Activated T-cell treated with anti-CD3 and anti-CD28 coated beads, Interleukin-2, amount 50 U/mL, for 72 hours (primary cell): ENCODE results near the gene SYCN. TPM values are rescaled to one million over a fixed set of nuclear protein-coding genes. Genes with fewer than 3 reads are reported as not detected.
A peak's percentile ranks its signal among the peaks of the same experiment; 100 is the strongest.
"Not testable (repeated sequence)": the region's sequence is repeated elsewhere in the genome, so short reads cannot be mapped to it uniquely, and the experiment has no call there.

Experiments
- ATAC-seq, 2 donors: fragments of 150-1000 bp; cut with Tn5 transposase; replicated peaks in 1 of 2; 2 replicates each; pipeline ENCODE4 v1.10.0; 2021; ENCODE audit warnings: moderate library complexity in 2 of 2, mild to moderate bottlenecking in 1 of 2
- DNase-seq, 2 donors: peaks; one replicate each; pipeline ENCODE4 v3.0.0; 2021 to 2022; ENCODE audit warnings: mixed read lengths in 1 of 2
- H3K27ac Mint-ChIP-seq: one replicate; pipeline ENCODE4 v1.8.0; 2022; ENCODE audit warnings: mild to moderate bottlenecking, moderate library complexity, mixed read lengths
- H3K27me3 Mint-ChIP-seq: one replicate; pipeline ENCODE4 v1.8.0; 2022; ENCODE audit warnings: low read depth, mixed read lengths
- H3K36me3 Mint-ChIP-seq, 2 donors: one replicate each; pipeline ENCODE4 v1.8.0; 2022; ENCODE audit warnings: mixed read lengths in 2 of 2, mild to moderate bottlenecking in 1 of 2; ENCODE audit not compliant: insufficient read depth in 2 of 2
- H3K4me1 Mint-ChIP-seq: one replicate; pipeline ENCODE4 v1.8.0; 2022; ENCODE audit warnings: low read depth, mixed read lengths
- H3K4me3 Mint-ChIP-seq, 2 donors: one replicate each; pipeline ENCODE4 v1.8.0; 2022; ENCODE audit warnings: mild to moderate bottlenecking in 2 of 2, mixed read lengths in 2 of 2, moderate library complexity in 2 of 2
- H3K9me3 Mint-ChIP-seq, 2 donors: one replicate each; pipeline ENCODE4 v1.8.0; 2022; ENCODE audit warnings: mixed read lengths in 2 of 2
- total RNA-seq, 2 donors: library from RNA; stranded (reverse); gene quantifications; one replicate each; pipeline ENCODE4 v1.2.3, GENCODE V29; 2022

SYCN gene
- total RNA-seq, 2 donors from 2014 or later, result not detected

- H3K4me1 Mint-ChIP-seq, H3K27ac Mint-ChIP-seq, DNase-seq, H3K36me3 Mint-ChIP-seq, H3K9me3 Mint-ChIP-seq, H3K4me3 Mint-ChIP-seq, ATAC-seq: not testable (repeated sequence)
- peaks cover 15% of the 10 kb centered on the region for H3K27me3 Mint-ChIP-seq
Observed at GRCh38 chr19:39215323-39215722, 11.3 kb upstream of the SYCN start.

DNA sequence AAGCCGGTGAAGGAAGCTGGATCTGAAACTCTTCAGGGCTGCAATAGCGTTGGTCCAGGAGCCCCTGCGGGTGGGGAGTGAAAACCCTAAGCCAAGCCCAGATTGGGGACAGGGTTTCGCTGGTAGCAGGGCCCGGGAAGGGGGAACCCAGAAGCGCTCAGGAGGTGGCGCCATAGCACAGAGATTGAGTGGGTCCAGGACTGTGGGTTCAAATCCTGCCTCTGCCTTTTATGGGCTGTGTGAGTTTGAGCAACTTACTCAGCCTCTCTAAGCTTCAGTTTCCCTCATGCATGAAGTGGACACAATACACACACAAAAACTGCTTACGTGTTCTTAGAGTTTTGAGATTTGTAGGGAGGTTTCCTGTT, 8.3 kb upstream of the SYCN start:
- Mint-ChIP-seq H3K27me3 (peaks cover 5% of the 10 kb centered on the region), H3K27ac (no peak overlapping the region), H3K4me1 (no peaks in the 10 kb centered on the region), H3K9me3 (no peaks in the 10 kb centered on the region), H3K36me3 (no peaks in the 10 kb centered on the region), H3K4me3 (no peak overlapping the region)
- DNase-seq (peak; percentile 66 to 73), ATAC-seq (peak; percentile 89 to 91)

DNA sequence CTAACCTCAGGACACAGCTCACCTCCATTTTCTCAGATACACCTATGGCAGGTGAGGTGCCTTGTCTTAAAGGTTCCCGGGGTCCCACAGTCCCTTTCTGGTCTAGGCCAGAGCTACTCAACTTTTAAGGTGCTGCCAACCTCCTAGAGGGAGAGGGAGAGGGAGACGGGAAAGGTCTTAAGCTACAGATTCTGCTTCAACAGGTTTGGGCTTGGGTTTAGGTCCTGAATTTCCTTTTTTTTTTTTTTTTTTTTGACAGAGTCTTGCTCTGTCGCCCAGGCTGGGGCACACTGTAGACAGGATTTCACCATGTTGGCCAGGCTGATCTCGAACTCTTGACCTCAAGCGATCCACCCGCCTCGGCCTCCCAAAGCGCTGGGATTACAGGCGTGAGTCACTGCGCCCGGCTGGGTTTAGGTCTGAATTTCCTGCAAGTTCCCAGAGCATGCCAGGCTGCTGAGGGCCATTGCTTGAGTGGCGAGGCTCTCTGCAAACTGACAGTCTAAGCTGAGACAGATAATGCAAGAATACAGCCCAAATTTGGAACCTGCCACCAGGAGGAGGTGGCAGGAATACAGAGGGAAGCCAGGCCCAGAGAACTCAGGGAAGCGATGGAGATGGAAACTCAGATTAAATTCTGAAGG, 7.8 kb upstream of the SYCN start:
- Mint-ChIP-seq H3K4me1 (no peaks in the 10 kb centered on the region), H3K27ac (no peak overlapping the region), H3K27me3 (peaks cover under 1% of the 10 kb centered on the region), H3K4me3 (no peak overlapping the region), H3K36me3 (no peaks in the 10 kb centered on the region), H3K9me3 (no peaks in the 10 kb centered on the region)
- DNase-seq (no peak), ATAC-seq (peak in 1 of 2 donors; percentile 9)

DNA sequence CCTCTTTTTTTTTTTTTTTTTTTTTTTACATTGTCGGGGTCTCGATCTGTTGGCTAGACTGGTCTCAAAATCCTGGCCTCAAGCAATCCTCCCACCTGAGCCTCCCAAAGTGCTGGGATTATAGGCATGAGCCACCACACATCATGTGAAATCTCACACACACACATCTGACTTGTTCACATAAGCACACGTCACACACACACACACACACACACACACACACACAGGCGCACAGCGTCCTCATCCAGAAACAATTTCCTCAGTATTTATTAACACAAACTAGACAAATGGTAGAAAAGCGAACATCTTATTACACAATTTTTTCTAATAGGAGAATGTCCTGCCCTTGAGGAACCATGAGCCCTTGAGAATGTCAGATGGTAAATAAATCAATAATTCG, 5.1 kb upstream of the SYCN start:
- ATAC-seq, result no peak
- Mint-ChIP-seq H3K9me3 (no peaks in the 10 kb centered on the region), H3K4me3 (no peak overlapping the region), H3K27ac (no peak overlapping the region), H3K27me3 (peaks cover 5% of the 10 kb centered on the region), H3K4me1 (no peaks in the 10 kb centered on the region), H3K36me3 (no peaks in the 10 kb centered on the region)
- DNase-seq, result no peak

- H3K36me3 Mint-ChIP-seq, result no peaks in the 10 kb centered on the region
- ATAC-seq (no peak), DNase-seq (no peak)
- no peak overlapping the region for H3K27ac Mint-ChIP-seq
- no peaks in the 10 kb centered on the region for H3K4me1 Mint-ChIP-seq
- H3K9me3 Mint-ChIP-seq, result no peaks in the 10 kb centered on the region
- H3K27me3 Mint-ChIP-seq, result peaks cover 13% of the 10 kb centered on the region
- no peak overlapping the region for H3K4me3 Mint-ChIP-seq
Observed at GRCh38 chr19:39208175-39208795, 4.2 kb upstream of the SYCN start.

DNA sequence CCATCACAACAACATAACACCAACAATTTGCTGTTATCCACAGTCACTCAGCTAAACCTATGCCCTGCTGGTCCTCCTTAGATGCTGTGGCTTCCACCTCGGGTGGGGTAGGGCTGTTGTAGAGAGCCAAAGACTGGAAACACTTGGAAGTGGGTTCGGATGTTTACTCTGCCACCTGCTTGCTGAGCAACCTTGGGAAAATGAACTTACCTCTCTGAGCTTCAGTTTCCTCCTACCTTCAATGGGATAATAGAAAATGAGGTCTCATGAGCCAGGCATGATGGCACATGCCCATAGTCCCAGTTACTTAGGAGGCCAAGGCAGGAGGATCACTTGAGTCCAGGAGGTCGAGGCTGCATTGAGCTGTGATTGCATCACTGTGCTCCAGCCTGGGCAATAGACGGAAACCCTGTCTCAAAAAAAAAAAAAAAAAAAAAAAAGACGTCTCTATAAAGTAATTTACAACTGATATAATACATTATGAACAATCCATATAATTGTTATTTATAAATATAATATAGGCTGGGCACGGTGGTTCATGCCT, 3.3 kb upstream of the SYCN start:
- no peaks in the 10 kb centered on the region for H3K36me3 Mint-ChIP-seq
- ATAC-seq (no peak), DNase-seq (no peak)
- H3K27me3 Mint-ChIP-seq, result peaks cover 22% of the 10 kb centered on the region
- H3K9me3 Mint-ChIP-seq, result no peaks in the 10 kb centered on the region
- no peaks in the 10 kb centered on the region for H3K4me1 Mint-ChIP-seq
- H3K27ac Mint-ChIP-seq, result no peak overlapping the region
- no peak overlapping the region for H3K4me3 Mint-ChIP-seq

- H3K27me3 Mint-ChIP-seq, result peaks cover 34% of the 10 kb centered on the region
- no peak overlapping the region for H3K4me3 Mint-ChIP-seq
- H3K36me3 Mint-ChIP-seq, result no peaks in the 10 kb centered on the region
- DNase-seq, result no peak
- no peak for ATAC-seq
- H3K9me3 Mint-ChIP-seq, result no peaks in the 10 kb centered on the region
- H3K4me1 Mint-ChIP-seq, result no peaks in the 10 kb centered on the region
- no peak overlapping the region for H3K27ac Mint-ChIP-seq
Observed at GRCh38 chr19:39206122-39206521, 2.1 kb upstream of the SYCN start.

DNA sequence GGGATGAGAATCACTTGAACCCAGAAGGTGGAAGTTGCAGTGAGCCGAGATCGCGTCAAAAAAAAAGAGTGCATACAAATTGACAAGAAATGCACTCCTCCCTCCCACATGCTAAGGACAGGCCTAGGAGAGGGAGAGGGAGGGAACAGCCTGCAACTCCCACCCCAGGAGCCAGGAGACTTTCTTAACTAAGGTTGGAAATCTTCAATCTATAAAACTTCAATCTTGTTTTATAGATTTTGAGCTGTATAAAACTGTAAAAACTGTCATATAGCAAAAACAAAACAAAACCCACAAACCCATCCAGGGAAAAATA, 1.3 kb upstream of the SYCN start:
- Mint-ChIP-seq H3K9me3 (no peaks in the 10 kb centered on the region), H3K4me3 (no peak overlapping the region), H3K27ac (no peak overlapping the region), H3K27me3 (peaks cover 41% of the 10 kb centered on the region), H3K36me3 (no peaks in the 10 kb centered on the region), H3K4me1 (no peaks in the 10 kb centered on the region)
- no peak for DNase-seq
- ATAC-seq, result no peak

- no peak overlapping the region for H3K27ac Mint-ChIP-seq
- ATAC-seq, result no peak
- DNase-seq, result no peak
- H3K4me3 Mint-ChIP-seq, result no peak overlapping the region
- no peaks in the 10 kb centered on the region for H3K36me3 Mint-ChIP-seq
- H3K4me1 Mint-ChIP-seq, result no peaks in the 10 kb centered on the region
- no peaks in the 10 kb centered on the region for H3K9me3 Mint-ChIP-seq
- H3K27me3 Mint-ChIP-seq, result peaks cover 64% of the 10 kb centered on the region
Observed at GRCh38 chr19:39202998-39203355, 1.1 kb downstream of the SYCN start.

- Mint-ChIP-seq H3K27ac (no peak overlapping the region), H3K9me3 (no peaks in the 10 kb centered on the region), H3K4me3 (no peak overlapping the region), H3K4me1 (peaks cover 16% of the 10 kb centered on the region), H3K36me3 (peaks cover 0 to 2% of the 10 kb centered on the region in 2 donors), H3K27me3 (peaks cover 85% of the 10 kb centered on the region)
- DNase-seq, result no peak
- no peak for ATAC-seq
Observed at GRCh38 chr19:39200803-39201115, 3.3 kb downstream of the SYCN start.

GRCh38 chr19:39200066-39200802, 3.8 kb downstream of the SYCN start:
- ATAC-seq, result no peak
- Mint-ChIP-seq H3K4me3 (no peak overlapping the region), H3K4me1 (peaks cover 22% of the 10 kb centered on the region), H3K27ac (no peak overlapping the region), H3K9me3 (no peaks in the 10 kb centered on the region), H3K27me3 (peaks cover 90% of the 10 kb centered on the region), H3K36me3 (peaks cover 0 to 2% of the 10 kb centered on the region in 2 donors)
- DNase-seq, result no peak

GRCh38 chr19:39199025-39199424, 5.0 kb downstream of the SYCN start:
- no peak for DNase-seq
- Mint-ChIP-seq H3K27ac (no peak overlapping the region), H3K9me3 (no peaks in the 10 kb centered on the region), H3K4me1 (peaks cover 25% of the 10 kb centered on the region), H3K4me3 (no peak overlapping the region), H3K27me3 (peaks cover 91% of the 10 kb centered on the region), H3K36me3 (peaks cover 0 to 2% of the 10 kb centered on the region in 2 donors)
- ATAC-seq, result no peak

GRCh38 chr19:39197808-39198207, 6.3 kb downstream of the SYCN start:
- ATAC-seq (no peak), DNase-seq (no peak)
- Mint-ChIP-seq H3K9me3 (no peaks in the 10 kb centered on the region), H3K36me3 (peaks cover 0 to 2% of the 10 kb centered on the region in 2 donors), H3K4me1 (peaks cover 25% of the 10 kb centered on the region), H3K4me3 (peak overlapping the region; percentile 58 to 66), H3K27me3 (peaks cover 86% of the 10 kb centered on the region), H3K27ac (no peak overlapping the region)
